HepG2 (cell line): ENCODE data around the gene MAT2A. TPM values are rescaled to one million over a fixed set of nuclear protein-coding genes. Genes with fewer than 3 reads are reported as not detected.

Experiments
- CHCHD3 ChIP-seq: sonication (generic); formaldehyde crosslinking; IDR thresholded peaks from 2 replicates; pipeline ENCODE4 v1.8.0; 2022; ENCODE audit warnings: mild to moderate bottlenecking, missing genetic modification reagents, moderate library complexity
- CTCF ChIP-seq: sonication (generic); formaldehyde crosslinking; IDR thresholded peaks from 2 replicates; pipeline ENCODE4 v1.5.0; 2020; ENCODE audit warnings: mild to moderate bottlenecking, missing genetic modification reagents, moderate library complexity
- ELF3 ChIP-seq: IDR thresholded peaks from 2 replicates; pipeline ENCODE4 v1.6.1; 2016; ENCODE audit warnings: missing genetic modification reagents, missing compliant biosample characterization
- ETV6 ChIP-seq: sonication (generic); formaldehyde crosslinking; conservative IDR thresholded peaks from 2 replicates; pipeline ENCODE4 v1.4.0; 2020; ENCODE audit warnings: missing genetic modification reagents
- NAIF1 ChIP-seq: sonication (generic); formaldehyde crosslinking; IDR thresholded peaks from 2 replicates; pipeline ENCODE4 v1.5.0; 2020; ENCODE audit warnings: mild to moderate bottlenecking, missing genetic modification reagents, borderline replicate concordance
- RARA ChIP-seq: IDR thresholded peaks from 2 replicates; pipeline ENCODE4 v1.6.1; 2016; ENCODE audit warnings: missing genetic modification reagents, missing compliant biosample characterization
- SMAD1 ChIP-seq: sonication (generic); formaldehyde crosslinking; IDR thresholded peaks from 2 replicates; pipeline ENCODE4 v1.4.0; 2020; ENCODE audit warnings: missing genetic modification reagents, low read depth, mild to moderate bottlenecking, borderline replicate concordance
- SRSF9 ChIP-seq: fragments of 200-400 bp; formaldehyde crosslinking; IDR thresholded peaks from 2 replicates; pipeline ENCODE4 v1.6.1; 2018; ENCODE audit warnings: borderline replicate concordance, mild to moderate bottlenecking, low read depth, low read length; ENCODE audit not compliant: insufficient read depth, poor library complexity, severe bottlenecking
- STAT6 ChIP-seq: sonication (generic); formaldehyde crosslinking; IDR thresholded peaks from 2 replicates; pipeline ENCODE4 v1.4.0; 2020; ENCODE audit warnings: missing genetic modification reagents, mild to moderate bottlenecking, borderline replicate concordance
- ZBTB43 ChIP-seq: sonication (generic); formaldehyde crosslinking; conservative IDR thresholded peaks from 2 replicates; pipeline ENCODE4 v1.4.0; 2020; ENCODE audit warnings: missing genetic modification reagents
- ZNF276 ChIP-seq: sonication (generic); formaldehyde crosslinking; IDR thresholded peaks from 2 replicates; pipeline ENCODE4 v1.4.0; 2020; ENCODE audit warnings: mild to moderate bottlenecking, low read depth, missing genetic modification reagents
- ZNF574 ChIP-seq: sonication (generic); formaldehyde crosslinking; IDR thresholded peaks from 2 replicates; pipeline ENCODE4 v1.4.0; 2020; ENCODE audit warnings: missing genetic modification reagents
- ZSCAN20 ChIP-seq: sonication (generic); formaldehyde crosslinking; IDR thresholded peaks from 2 replicates; pipeline ENCODE4 v1.4.0; 2020; ENCODE audit warnings: missing genetic modification reagents, mild to moderate bottlenecking, borderline replicate concordance
- polyA plus RNA-seq, 8 experiments: library from polyadenylated mRNA; depleted of rRNA in 3 of 8; stranded (reverse) in 7 of 8; unstranded in 1 of 8; fragments of >200 nt; fragmentation: Illumina TruSeq in 4 of 8; extraction: Trizol in 4 of 8; gene quantifications; 2 replicates each; pipeline versions ENCODE4 v1.2.1 to v1.2.3, GENCODE V29; 2011 to 2016; ENCODE audit warnings: low read depth in 4 of 8, missing spikeins in 1 of 8, mixed read lengths in 1 of 8; ENCODE audit not compliant: insufficient read depth in 1 of 8
- total RNA-seq, 5 experiments: library from RNA; depleted of rRNA; stranded (reverse); fragments of >200 nt; fragmentation: Illumina TruSeq; extraction: Trizol; gene quantifications; 2 replicates each; pipeline ENCODE4 v1.2.3, GENCODE V29; 2016; ENCODE audit warnings: low read depth in 1 of 5
- TF ChIP-seq, protein P1 (sequence below): sonication (generic); formaldehyde crosslinking; IDR thresholded peaks from 2 replicates; pipeline ENCODE4 v1.9.0; 2021; ENCODE audit warnings: missing genetic modification reagents, mild to moderate bottlenecking, borderline replicate concordance

Gene MAT2A
- total and polyA plus RNA-seq, 2 of the 13 experiments (the other 11 are each of a cell fraction or from before 2014, with no cell fraction given): 155 to 331 TPM

DNA sequence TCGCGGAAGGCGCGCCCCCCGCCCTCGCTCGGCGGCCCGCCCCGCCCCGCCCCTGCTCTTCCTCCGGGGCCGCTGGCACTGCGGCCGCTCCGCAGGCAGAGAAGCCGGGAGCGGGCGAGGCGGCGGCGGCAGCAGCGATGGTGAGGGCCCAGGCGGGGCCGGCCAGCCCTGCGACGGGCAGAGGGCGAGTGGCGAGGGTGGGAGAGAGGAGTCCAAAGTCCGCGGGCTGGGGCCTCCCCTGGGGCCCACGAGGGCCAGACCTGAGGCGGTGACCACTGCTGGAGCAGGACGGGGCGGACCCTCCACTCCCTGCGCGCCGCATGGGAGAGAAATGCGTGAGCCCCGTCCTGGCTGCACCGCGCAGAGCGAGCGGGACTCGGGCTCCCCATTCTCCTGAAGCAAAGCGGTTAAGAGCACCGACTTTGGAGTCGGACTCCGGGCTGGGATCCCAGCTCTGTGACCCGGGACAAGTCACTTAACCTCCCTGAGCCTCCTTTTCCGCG lies 45.4 kb downstream of the MAT2A start, which contains the start of gene VAMP5 (continued):
- TF ChIP-seq ZBTB43 (peak; percentile 66), ZNF574 (peak; percentile 73; the same call in 1 of the 2 replicates), ELF3 (0 out of 2 replicates have a peak, but pooled peaks have one; percentile 55), ZSCAN20 (CRISPR knock-in tag) (peak; percentile 75), RARA (peak; percentile 75), NAIF1 (CRISPR knock-in tag) (no peak), ZNF276 (0 out of 2 replicates have a peak, but pooled peaks have one; percentile 95), SRSF9 (no peak), STAT6 (CRISPR knock-in tag) (no peak; the same call in 1 of the 2 replicates), ETV6 (peak; percentile 75; the same call in 1 of the 2 replicates), SMAD1 (CRISPR knock-in tag) (peak; percentile 89; the same call in 1 of the 2 replicates), CHCHD3 (no peak; the same call in 1 of the 2 replicates), CTCF (CRISPR knock-in tag) (peak; percentile 25)
- TF ChIP-seq, protein P1, sequence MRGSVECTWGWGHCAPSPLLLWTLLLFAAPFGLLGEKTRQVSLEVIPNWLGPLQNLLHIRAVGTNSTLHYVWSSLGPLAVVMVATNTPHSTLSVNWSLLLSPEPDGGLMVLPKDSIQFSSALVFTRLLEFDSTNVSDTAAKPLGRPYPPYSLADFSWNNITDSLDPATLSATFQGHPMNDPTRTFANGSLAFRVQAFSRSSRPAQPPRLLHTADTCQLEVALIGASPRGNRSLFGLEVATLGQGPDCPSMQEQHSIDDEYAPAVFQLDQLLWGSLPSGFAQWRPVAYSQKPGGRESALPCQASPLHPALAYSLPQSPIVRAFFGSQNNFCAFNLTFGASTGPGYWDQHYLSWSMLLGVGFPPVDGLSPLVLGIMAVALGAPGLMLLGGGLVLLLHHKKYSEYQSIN (CRISPR knock-in tag): peak; percentile 37; the same call in 1 of the 2 replicates
